ENCODE data around the gene MAPK6. TPM values are rescaled to one million over a fixed set of nuclear protein-coding genes. Genes with fewer than 3 reads are reported as not detected.

Gene MAPK6
- total and polyA plus RNA-seq, 2 of the 8 experiments (the other 6 are each of a cell fraction or from before 2014, with no cell fraction given): 22.6 to 108 TPM

- TF ChIP-seq RNF2 (IDR thresholded peaks at IDR 0.05; ENCODE audit: borderline replicate concordance, low read depth, low read length, missing control alignments, poor library complexity, severe bottlenecking) (no peak), TEAD4 (IDR thresholded peaks at IDR 0.05; ENCODE audit: low read depth, low read length) (no peak), CBX5 (IDR thresholded peaks at IDR 0.05; ENCODE audit: low read depth, low read length) (no peak), CHD7 (IDR thresholded peaks at IDR 0.05; ENCODE audit: insufficient replicate concordance, low read length) (no peak), JUN (IDR thresholded peaks at IDR 0.05; ENCODE audit: low read depth, low read length) (no peak), BACH1 (IDR thresholded peaks at IDR 0.05; ENCODE audit: low read length) (no peak)
Measured at GRCh38 chr15:52095597-52096262, 76.7 kb downstream of the MAPK6 start (continued).

Measured in H1 (cell line).